Astrocyte (in vitro differentiated cells and primary cell): ENCODE measurements around the gene FFAR4.

Source experiments
- EZH2 ChIP-seq: IDR thresholded peaks from 2 replicates; pipeline ENCODE4 v1.6.1; 2012; ENCODE audit warnings: mild to moderate bottlenecking, low read length, inconsistent platforms; ENCODE audit not compliant: insufficient read depth
- TF ChIP-seq, protein P1 (sequence below): IDR thresholded peaks from 2 replicates; pipeline ENCODE4 v1.5.1; 2011; ENCODE audit warnings: low read depth, mild to moderate bottlenecking, inconsistent platforms, low read length, moderate library complexity; ENCODE audit not compliant: insufficient read depth

DNA sequence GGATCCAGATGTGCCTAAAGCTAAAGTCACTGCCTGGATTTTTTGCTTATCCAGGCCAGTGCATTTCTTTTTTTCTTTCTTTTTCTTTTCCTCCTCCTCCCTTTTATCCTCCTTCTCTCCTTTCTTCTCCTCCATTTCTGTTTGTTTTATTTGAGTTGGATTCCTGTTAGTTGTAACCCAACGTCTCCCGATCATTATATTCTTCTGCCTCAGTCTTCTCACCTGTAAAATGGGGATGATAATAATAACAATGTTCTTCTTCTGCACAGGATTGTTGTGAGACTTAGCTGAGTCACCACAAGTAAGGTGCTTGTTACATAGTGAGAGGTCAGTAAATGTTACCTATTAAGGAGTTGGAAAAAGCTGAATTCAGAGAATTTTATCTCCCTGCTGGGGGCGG lies 13.7 kb upstream of the FFAR4 start:
- TF ChIP-seq, protein P1, sequence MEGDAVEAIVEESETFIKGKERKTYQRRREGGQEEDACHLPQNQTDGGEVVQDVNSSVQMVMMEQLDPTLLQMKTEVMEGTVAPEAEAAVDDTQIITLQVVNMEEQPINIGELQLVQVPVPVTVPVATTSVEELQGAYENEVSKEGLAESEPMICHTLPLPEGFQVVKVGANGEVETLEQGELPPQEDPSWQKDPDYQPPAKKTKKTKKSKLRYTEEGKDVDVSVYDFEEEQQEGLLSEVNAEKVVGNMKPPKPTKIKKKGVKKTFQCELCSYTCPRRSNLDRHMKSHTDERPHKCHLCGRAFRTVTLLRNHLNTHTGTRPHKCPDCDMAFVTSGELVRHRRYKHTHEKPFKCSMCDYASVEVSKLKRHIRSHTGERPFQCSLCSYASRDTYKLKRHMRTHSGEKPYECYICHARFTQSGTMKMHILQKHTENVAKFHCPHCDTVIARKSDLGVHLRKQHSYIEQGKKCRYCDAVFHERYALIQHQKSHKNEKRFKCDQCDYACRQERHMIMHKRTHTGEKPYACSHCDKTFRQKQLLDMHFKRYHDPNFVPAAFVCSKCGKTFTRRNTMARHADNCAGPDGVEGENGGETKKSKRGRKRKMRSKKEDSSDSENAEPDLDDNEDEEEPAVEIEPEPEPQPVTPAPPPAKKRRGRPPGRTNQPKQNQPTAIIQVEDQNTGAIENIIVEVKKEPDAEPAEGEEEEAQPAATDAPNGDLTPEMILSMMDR = no peak
- TF ChIP-seq EZH2 = no peak
